ENCODE data around the gene CMPK2. TPM values are rescaled to one million over a fixed set of nuclear protein-coding genes. Genes with fewer than 3 reads are reported as not detected.

Gene CMPK2
- total RNA-seq, 2 experiments from 2014 or later, result 81.3 to 164 TPM

DNA sequence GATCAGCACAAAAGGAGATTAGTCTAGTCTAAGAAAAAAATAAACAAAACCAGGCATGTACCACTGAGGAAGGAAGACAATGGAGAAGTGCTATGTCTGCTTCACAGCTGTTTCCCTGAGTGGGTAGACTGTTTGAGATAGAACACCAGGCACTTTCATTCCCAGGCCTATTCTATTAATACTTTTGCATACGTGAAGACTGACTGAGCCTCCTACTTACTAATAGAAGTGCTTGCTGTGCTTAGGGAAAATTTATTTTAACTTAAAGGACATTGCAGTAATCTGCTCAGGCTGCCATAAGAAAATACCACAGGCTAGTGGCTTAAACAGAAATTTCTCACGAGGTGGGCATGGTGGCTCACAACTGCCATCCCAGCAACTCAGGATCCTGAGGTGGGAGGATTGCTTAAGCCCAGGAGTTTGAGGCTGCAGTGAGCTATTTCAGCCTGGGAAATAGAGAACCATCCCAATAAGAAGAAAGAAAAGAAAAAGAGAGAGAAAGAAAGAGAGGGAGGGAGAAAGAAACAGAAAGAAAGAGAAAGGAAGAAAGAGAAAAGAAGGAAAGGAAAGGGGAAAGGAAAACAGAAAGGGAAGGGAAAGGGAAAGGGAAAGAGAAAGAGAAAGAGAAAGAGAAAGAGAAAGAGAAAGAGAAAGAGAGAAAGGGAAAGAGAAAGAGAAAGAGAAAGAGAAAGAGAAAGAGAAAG, 33.0 kb downstream of the CMPK2 start:
- peak; percentile 56 for ATAC-seq
- CTCF ChIA-PET, result no interaction called here
- no peak for DNase-seq

DNA sequence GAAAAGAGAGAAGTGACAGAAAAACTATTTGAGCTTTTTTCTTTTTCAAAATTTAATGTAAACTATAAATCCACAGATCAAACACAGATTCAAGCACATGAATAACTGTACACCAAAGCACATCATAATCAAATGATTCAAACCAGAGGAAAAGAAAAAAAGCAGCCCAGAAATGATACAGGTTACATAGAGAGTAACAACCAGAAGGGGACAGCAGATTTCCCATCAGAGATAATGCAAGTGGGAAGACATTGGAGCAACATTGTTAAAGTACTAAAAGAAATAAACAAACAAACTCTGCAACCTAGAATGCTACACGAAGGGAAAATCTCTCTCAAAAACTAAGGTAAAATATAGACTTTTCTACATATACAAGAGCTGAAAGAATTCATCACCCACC, 34.5 kb downstream of the CMPK2 start:
- no peak overlapping the region for H3K27ac Mint-ChIP-seq
- peaks cover 31% of the 10 kb centered on the region for H3K4me1 Mint-ChIP-seq
- no peak for ATAC-seq
- no peaks in the 10 kb centered on the region for H3K27me3 Mint-ChIP-seq
- no peak overlapping the region for H3K4me3 Mint-ChIP-seq
- DNase-seq, result no peak
- peaks cover 59% of the 10 kb centered on the region for H3K36me3 Mint-ChIP-seq
- peaks cover 24% of the 10 kb centered on the region for H3K9me3 Mint-ChIP-seq (ENCODE audit: low read depth)
- CTCF ChIA-PET, result interaction anchor here (0.7 to 1.0 kb wide), 3 partner anchors 35 to 213 kb away, joined by 3 to 5 read pairs (median 5); partner anchors contain the start of gene CMPK2

More for the DNA sequence above, 33.0 kb downstream of the CMPK2 start:
- Mint-ChIP-seq H3K9me3 (ENCODE audit: low read depth) (peaks cover 24% of the 10 kb centered on the region), H3K4me1 (peaks cover 25% of the 10 kb centered on the region), H3K36me3 (peaks cover 69% of the 10 kb centered on the region), H3K27me3 (no peaks in the 10 kb centered on the region), H3K27ac (peak overlapping the region; percentile 91), H3K4me3 (peak overlapping the region; percentile 65)

DNA sequence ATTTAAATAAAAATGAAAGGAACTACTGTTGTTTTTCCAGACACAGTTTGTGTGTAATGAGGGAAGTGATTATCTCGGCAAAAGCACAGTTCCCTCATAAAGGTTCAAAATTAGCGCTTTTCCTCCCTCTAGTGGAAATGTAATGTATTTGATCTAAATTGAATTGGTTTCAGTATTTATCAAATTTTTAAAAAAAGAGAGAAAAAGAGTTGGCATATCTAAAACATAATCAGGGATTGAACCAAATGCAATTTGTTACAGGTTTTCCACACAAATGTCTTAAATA, 37.5 kb downstream of the CMPK2 start:
- Mint-ChIP-seq H3K27ac (no peak overlapping the region), H3K4me1 (peaks cover 19% of the 10 kb centered on the region), H3K27me3 (peaks cover 2% of the 10 kb centered on the region), H3K36me3 (peaks cover 36% of the 10 kb centered on the region), H3K9me3 (ENCODE audit: low read depth) (peaks cover 15% of the 10 kb centered on the region), H3K4me3 (no peak overlapping the region)
- ATAC-seq (no peak), DNase-seq (no peak)
- CTCF ChIA-PET, result interaction anchor here (0.7 to 1.1 kb wide), 2 partner anchors 38 to 88 kb away, joined by 3 read pairs; partner anchors contain the start of gene CMPK2

DNA sequence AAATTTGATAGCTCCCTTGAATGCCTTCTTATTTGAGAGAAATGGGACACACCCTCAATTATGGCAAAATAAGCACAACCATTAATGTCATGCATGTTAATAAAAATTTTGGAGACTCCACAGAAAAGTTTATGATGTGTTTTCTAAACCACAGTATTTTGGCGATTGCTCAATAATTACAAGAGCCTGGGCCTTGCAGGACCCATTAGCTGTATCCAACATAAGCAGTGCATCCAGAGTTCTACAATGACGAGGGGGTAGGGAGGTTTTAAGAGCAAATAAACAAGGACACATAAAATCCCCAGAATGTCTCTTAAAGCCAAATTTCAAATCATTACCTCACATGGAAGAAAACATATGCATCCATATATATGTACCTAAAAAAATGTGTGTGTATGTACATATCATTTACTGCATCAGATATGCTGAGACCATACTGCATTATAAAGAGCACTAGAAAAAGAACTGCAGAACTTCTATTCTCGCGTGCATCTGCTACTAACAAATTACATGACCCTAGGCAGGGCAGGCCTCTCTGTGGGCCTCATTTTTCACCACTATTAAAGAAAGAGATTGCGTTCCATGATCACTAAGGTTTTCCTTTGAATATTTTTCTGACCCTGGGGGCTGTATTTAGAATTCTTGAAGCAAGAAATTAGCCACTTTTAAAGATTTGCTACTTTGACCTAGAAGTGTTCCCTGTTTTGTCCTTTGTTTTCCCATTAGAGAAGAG, 38.0 kb downstream of the CMPK2 start:
- H3K27me3 Mint-ChIP-seq, result peaks cover 5% of the 10 kb centered on the region
- no peak for ATAC-seq
- peaks cover 31% of the 10 kb centered on the region for H3K36me3 Mint-ChIP-seq
- no peak overlapping the region for H3K4me3 Mint-ChIP-seq
- H3K4me1 Mint-ChIP-seq, result peaks cover 14% of the 10 kb centered on the region
- no peak for DNase-seq
- peaks cover 12% of the 10 kb centered on the region for H3K9me3 Mint-ChIP-seq (ENCODE audit: low read depth)
- CTCF ChIA-PET, result interaction anchor here (0.7 to 1.5 kb wide), 12 partner anchors 9 to 1170 kb away, joined by 3 to 7 read pairs (median 4); partner anchors contain the start of genes CMPK2 and RSAD2
- H3K27ac Mint-ChIP-seq, result no peak overlapping the region

DNA sequence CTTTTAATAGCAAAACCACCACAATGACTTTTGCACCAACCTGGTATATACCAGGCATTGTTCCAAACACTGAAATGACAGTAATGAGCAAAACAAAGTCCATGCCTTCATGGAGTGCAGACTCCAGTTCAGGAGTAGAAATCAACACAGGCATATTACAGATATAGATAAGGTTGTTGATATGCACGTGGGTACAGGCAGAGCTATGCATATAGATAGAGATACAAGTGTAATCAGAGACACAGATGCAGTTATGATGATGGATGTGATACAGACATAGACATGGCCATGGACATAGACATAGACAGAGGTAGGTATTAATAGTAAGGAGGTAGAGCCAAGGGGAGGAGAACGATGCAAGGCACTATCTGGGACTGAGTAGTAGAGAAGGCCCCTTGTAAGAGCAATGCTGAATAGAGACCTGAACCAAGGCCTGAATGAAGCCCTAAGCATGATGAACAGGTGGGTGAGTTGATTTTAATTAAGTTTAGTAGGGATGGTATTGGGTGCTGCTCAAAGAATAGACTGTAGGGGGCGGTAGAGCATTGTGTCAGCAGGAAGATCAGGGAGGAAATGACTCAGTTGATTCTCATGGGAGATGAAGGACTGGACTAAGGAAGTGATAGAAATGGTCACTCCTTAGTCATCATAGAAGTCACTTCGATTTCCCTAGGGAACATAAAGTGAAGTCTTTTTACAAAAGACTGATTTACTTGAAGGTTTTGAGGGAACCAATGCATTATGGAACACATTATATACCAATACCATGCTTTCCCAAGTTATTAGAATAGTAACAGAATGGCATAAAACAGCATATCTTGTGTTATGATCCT, 39.4 kb downstream of the CMPK2 start:
- Mint-ChIP-seq H3K27ac (no peak overlapping the region), H3K4me1 (peaks cover 14% of the 10 kb centered on the region), H3K4me3 (no peak overlapping the region), H3K27me3 (peaks cover 5% of the 10 kb centered on the region), H3K36me3 (peaks cover 24% of the 10 kb centered on the region), H3K9me3 (ENCODE audit: low read depth) (peaks cover 9% of the 10 kb centered on the region)
- ATAC-seq, result peak; percentile 91
- peak; percentile 78 for DNase-seq
- CTCF ChIA-PET, result interaction anchor here (0.8 to 1.5 kb wide), 12 partner anchors 9 to 220 kb away, joined by 3 to 7 read pairs (median 3); partner anchors contain the start of gene CMPK2

DNA sequence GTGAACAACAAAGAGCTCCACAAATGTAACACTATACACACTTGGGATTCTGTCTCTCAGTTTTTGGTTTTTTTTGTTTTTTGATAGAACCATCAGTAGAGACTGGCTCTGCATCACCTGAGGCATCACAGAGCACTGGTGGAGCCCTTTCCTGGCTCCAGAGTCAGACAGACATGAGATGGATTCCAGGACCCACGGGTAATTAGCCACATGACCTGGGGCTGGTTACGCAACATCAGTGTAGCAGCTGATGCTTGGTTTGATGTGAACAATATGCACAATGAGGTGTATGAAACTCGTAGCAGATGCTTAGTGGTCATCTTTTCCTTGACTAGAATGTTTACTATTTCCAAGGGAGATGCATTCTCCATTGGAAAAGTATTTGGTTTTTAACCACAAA, 40.7 kb downstream of the CMPK2 start:
- Mint-ChIP-seq H3K4me1 (peaks cover 14% of the 10 kb centered on the region), H3K9me3 (ENCODE audit: low read depth) (no peaks in the 10 kb centered on the region), H3K36me3 (peaks cover 12% of the 10 kb centered on the region), H3K4me3 (no peak overlapping the region), H3K27me3 (peaks cover 12% of the 10 kb centered on the region), H3K27ac (no peak overlapping the region)
- DNase-seq (no peak), ATAC-seq (no peak)
- CTCF ChIA-PET, result interaction anchor here (0.8 to 2.8 kb wide), 4 partner anchors 23 to 219 kb away, joined by 3 to 7 read pairs (median 3); no protein-coding TSS in a partner anchor

DNA sequence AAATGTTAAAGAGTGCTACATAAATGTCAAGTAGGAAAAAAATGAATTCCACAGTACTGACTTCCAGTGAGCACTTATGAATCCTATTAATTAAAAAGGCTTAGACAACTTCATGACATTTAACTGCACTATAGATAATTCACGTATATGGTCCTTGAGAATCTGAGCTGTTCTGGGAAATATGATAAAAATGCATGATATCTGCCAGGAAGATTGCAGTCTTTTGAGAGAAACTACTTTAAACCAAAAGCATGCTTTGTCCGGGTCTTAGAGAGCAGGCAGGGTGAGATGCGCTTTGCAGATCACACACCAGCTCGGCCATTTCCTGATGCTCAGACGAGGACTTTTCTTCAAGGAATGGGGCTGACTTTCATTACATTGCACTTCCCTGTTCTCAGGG, 42.6 kb downstream of the CMPK2 start:
- CTCF ChIA-PET, result interaction anchor here (2.8 kb wide), 1 partner anchor 221 kb away, joined by 7 read pairs; no protein-coding TSS in a partner anchor
- Mint-ChIP-seq H3K9me3 (ENCODE audit: low read depth) (no peaks in the 10 kb centered on the region), H3K27me3 (peaks cover 13% of the 10 kb centered on the region), H3K27ac (no peak overlapping the region), H3K4me1 (peaks cover 13% of the 10 kb centered on the region), H3K4me3 (no peak overlapping the region), H3K36me3 (no peaks in the 10 kb centered on the region)
- no peak for DNase-seq
- ATAC-seq, result no peak

DNA sequence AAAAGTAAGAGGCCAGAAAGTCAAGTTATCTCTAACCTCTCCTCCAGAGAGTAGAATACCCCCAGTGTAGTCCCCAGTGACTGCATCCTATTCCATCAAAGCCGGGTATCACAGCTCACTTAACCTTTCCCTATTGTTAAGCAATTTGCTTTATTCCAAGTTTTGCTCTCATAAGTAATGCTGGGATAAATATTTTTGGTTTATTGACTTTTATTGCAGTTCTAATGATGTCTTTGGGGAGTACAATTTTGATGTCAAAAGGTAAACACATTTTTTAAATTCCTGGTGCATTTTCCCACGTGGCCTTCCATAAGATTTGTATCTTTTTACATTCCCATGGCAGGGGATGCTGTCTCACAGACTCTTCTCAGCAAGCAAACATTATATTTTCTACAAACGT, 43.3 kb downstream of the CMPK2 start:
- no peak for ATAC-seq
- H3K27me3 Mint-ChIP-seq, result peaks cover 14% of the 10 kb centered on the region
- CTCF ChIA-PET, result interaction anchor here (2.8 kb wide), 1 partner anchor 222 kb away, joined by 7 read pairs; no protein-coding TSS in a partner anchor

DNA sequence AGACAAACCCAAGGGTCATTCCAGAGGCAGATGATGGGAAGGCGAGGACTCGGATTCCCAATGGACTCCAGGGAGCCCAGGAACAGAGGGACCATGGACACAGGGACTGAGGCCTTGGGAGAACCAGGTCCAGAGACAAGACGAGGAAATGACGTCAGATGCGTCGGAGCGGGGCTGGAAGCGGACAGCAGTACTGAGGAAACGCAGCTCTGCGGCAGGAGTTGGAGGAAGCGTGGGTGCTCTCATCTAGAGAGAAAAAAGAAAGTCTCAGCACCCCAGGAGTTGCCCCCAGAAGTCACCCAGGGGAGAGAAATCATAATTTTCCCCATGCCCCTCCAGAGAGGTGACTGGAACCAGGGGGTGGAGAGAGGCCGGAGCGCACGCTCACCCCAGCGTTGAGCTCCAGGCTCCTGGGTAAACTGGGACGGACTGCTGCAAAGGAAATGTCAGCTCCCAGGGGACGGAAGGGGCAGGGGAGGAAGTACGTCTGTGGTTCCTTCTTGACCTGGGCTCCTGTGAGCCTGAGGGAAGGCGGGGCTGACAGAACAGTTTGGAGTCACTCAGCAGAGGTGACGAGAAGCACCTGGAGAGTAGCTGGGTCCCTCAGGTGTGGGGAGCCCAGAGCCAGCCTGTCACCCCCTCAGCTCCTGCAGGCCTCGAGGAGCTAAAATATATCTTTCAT, 44.7 kb downstream of the CMPK2 start:
- H3K27me3 Mint-ChIP-seq, result peaks cover 20% of the 10 kb centered on the region
- no peak for DNase-seq
- H3K27ac Mint-ChIP-seq, result no peak overlapping the region
- H3K4me1 Mint-ChIP-seq, result peaks cover under 1% of the 10 kb centered on the region
- no peak for ATAC-seq
- no peak overlapping the region for H3K4me3 Mint-ChIP-seq
- no peaks in the 10 kb centered on the region for H3K9me3 Mint-ChIP-seq (ENCODE audit: low read depth)
- H3K36me3 Mint-ChIP-seq, result no peaks in the 10 kb centered on the region
- CTCF ChIA-PET, result interaction anchor here (0.5 to 0.9 kb wide), 2 partner anchors 45 to 250 kb away, joined by 3 read pairs; no protein-coding TSS in a partner anchor

More for the DNA sequence above, 43.3 kb downstream of the CMPK2 start:
- H3K4me1 Mint-ChIP-seq, result peaks cover 9% of the 10 kb centered on the region
- no peaks in the 10 kb centered on the region for H3K36me3 Mint-ChIP-seq
- H3K9me3 Mint-ChIP-seq (ENCODE audit: low read depth), result no peaks in the 10 kb centered on the region
- H3K4me3 Mint-ChIP-seq, result no peak overlapping the region
- no peak for DNase-seq
- H3K27ac Mint-ChIP-seq, result no peak overlapping the region

DNA sequence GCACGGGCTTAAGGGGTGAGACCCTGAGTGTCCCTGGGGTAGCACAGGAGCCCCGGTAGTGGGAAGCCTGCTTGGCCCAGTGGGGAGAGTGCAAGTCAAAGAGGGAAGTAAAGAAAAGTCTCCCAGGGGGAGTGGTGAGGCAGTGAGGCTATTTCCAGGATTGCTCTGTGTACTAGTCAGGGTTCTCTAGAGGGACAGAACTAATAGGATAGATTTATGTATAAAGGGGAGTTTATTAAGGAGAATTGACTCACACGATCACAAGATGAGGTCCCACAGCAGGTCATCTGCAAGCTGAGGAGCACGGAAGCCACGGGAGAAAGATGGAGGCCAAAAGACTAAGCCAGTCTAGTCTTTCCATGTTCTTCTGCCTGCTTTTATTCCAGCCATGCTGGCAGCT, 45.5 kb downstream of the CMPK2 start:
- no peak overlapping the region for H3K4me3 Mint-ChIP-seq
- no peak overlapping the region for H3K27ac Mint-ChIP-seq
- H3K36me3 Mint-ChIP-seq, result peaks cover 2% of the 10 kb centered on the region
- peaks cover 26% of the 10 kb centered on the region for H3K27me3 Mint-ChIP-seq
- no peak for ATAC-seq
- no peaks in the 10 kb centered on the region for H3K4me1 Mint-ChIP-seq
- CTCF ChIA-PET, result no interaction called here
- H3K9me3 Mint-ChIP-seq (ENCODE audit: low read depth), result no peaks in the 10 kb centered on the region
- no peak for DNase-seq

DNA sequence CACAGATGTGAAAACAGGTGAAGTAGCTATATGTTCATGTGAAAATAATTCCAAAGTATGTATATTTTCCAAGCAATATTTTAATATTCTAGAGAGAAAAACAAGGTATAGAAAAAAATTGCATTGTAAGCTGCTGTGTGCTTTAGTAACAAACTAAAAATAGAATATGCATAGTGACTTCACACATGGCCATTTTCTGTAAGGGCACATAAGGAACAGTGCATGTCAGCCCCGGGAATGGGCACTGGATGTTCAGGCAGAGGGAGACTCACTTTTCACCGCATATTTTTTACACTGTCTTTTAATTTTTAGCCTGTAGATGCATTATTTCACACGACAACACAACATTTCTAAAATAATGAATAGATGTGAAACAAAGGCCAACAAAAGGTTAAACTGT, 46.0 kb downstream of the CMPK2 start:
- no peaks in the 10 kb centered on the region for H3K4me1 Mint-ChIP-seq
- peaks cover 2% of the 10 kb centered on the region for H3K36me3 Mint-ChIP-seq
- ATAC-seq (no peak), DNase-seq (no peak)
- H3K4me3 Mint-ChIP-seq, result no peak overlapping the region
- H3K27me3 Mint-ChIP-seq, result peaks cover 28% of the 10 kb centered on the region
- CTCF ChIA-PET, result no interaction called here
- H3K9me3 Mint-ChIP-seq (ENCODE audit: low read depth), result no peaks in the 10 kb centered on the region
- H3K27ac Mint-ChIP-seq, result no peak overlapping the region

DNA sequence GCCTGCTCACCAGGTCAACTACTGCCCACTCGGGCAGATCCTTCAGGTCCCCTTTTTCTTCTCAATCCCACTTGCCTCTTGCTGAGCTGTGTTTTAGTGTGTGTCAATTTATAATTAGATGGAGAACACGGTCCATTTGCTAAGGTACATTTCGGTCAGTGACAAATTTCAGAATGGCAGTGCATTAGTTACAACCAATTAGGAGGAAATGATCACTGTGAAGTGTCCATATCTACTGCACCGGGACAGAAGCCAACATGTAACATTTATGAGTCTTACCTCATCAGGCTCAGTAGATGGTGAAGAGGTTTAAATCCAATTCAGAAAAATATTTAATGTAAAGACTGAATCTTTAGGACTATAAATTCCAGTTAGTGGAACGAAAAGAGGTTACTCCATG, 47.7 kb downstream of the CMPK2 start:
- CTCF ChIA-PET, result interaction anchor here (1.1 kb wide), 1 partner anchor 27 kb away, joined by 3 read pairs; no protein-coding TSS in a partner anchor
- no peak for ATAC-seq
- H3K36me3 Mint-ChIP-seq, result peaks cover 2% of the 10 kb centered on the region
- H3K27ac Mint-ChIP-seq, result no peak overlapping the region
- peaks cover 32% of the 10 kb centered on the region for H3K27me3 Mint-ChIP-seq
- DNase-seq, result no peak
- H3K4me1 Mint-ChIP-seq, result no peaks in the 10 kb centered on the region
- H3K9me3 Mint-ChIP-seq (ENCODE audit: low read depth), result no peaks in the 10 kb centered on the region
- H3K4me3 Mint-ChIP-seq, result no peak overlapping the region
